Ovary (tissue), 3 donors: ENCODE data around the gene NELFCD.

Experiments
- CTCF ChIP-seq, 3 donors: fragments of 450-650 bp in 2 of 3; fragments of 200-600 bp in 1 of 3; IDR thresholded peaks; one replicate each; pipeline versions ENCODE4 v1.5.1 to v1.8.0; 2016 to 2022; ENCODE audit warnings: antibody characterized with exemption in 3 of 3, mild to moderate bottlenecking in 1 of 3
- EP300 ChIP-seq: sonication (generic); formaldehyde crosslinking; IDR thresholded peaks from one replicate; pipeline ENCODE4 v1.6.1; 2017; ENCODE audit warnings: antibody characterized with exemption
- POLR2A ChIP-seq: fragments of 450-650 bp; IDR thresholded peaks from one replicate; pipeline ENCODE4 v1.6.1; 2017; ENCODE audit warnings: antibody characterized with exemption, mild to moderate bottlenecking, moderate library complexity
- donor health status: DM: no; HTN: no; CAD: no.

GRCh38 chr20:59001068-59001448, 20.0 kb downstream of the NELFCD start:
- no peak for TF ChIP-seq CTCF (IDR thresholded peaks at IDR 0.05)
- TF ChIP-seq POLR2A, result no peak
- TF ChIP-seq EP300, result no peak
